ENCODE results near the gene OR2A14.
"Not testable (repeated sequence)": the region's sequence is repeated elsewhere in the genome, so short reads cannot be mapped to it uniquely, and the experiment has no call there.

The OR2A14 gene

GRCh38 chr7:144122876-144123275 lies at the start of gene OR2A14:
OR2A14 (plus strand) TSS chr7:144123176; CDS start chr7:144129113, 5,937 bp downstream.
- no peak for DNase-seq

GRCh38 chr7:144074374-144074773 lies 48.6 kb upstream of the OR2A14 start:
- no peak for DNase-seq

GRCh38 chr7:144085978-144086377 lies 37.0 kb upstream of the OR2A14 start, which contains the start of gene OR2A12:
OR2A12 (plus strand) TSS chr7:144086278; CDS start chr7:144095108, 8,830 bp downstream.
- DNase-seq: no peak

- DNase-seq: no peak
These were observed 36.2 kb upstream of the OR2A14 start for GRCh38 chr7:144086730-144087129.

GRCh38 chr7:144087230-144087629 lies 35.7 kb upstream of the OR2A14 start:
- no peak for DNase-seq

GRCh38 chr7:144090667-144091066 lies 32.3 kb upstream of the OR2A14 start:
- DNase-seq: no peak

GRCh38 chr7:144098776-144099175 lies 24.2 kb upstream of the OR2A14 start:
- DNase-seq: no peak

- no peak for DNase-seq
These were observed 22.4 kb upstream of the OR2A14 start for GRCh38 chr7:144100607-144101006.

- no peak for DNase-seq
These were observed 20.9 kb upstream of the OR2A14 start for GRCh38 chr7:144102041-144102440.

GRCh38 chr7:144105211-144105610 lies 17.8 kb upstream of the OR2A14 start:
- no peak for DNase-seq

- DNase-seq: no peak
These were observed 13.7 kb upstream of the OR2A14 start, which contains the start of gene OR2A2 for GRCh38 chr7:144109283-144109682. OR2A2 (plus strand) TSS chr7:144109583; CDS start chr7:144109583, 0 bp downstream.

- DNase-seq: no peak
These were observed 12.7 kb upstream of the OR2A14 start for GRCh38 chr7:144110272-144110671.

GRCh38 chr7:144113651-144114050 lies 9.3 kb upstream of the OR2A14 start:
- DNase-seq: no peak

GRCh38 chr7:144118341-144118740 lies 4.6 kb upstream of the OR2A14 start:
- DNase-seq: no peak

- peak; percentile 90 to 94 for DNase-seq
These were observed 4.8 kb downstream of the OR2A14 start for GRCh38 chr7:144127714-144128334.

GRCh38 chr7:144129601-144130000 lies 6.6 kb downstream of the OR2A14 start:
- DNase-seq: not testable (repeated sequence)

GRCh38 chr7:144130730-144131129 lies 7.8 kb downstream of the OR2A14 start:
- no peak for DNase-seq

GRCh38 chr7:144132262-144132661 lies 9.3 kb downstream of the OR2A14 start:
- DNase-seq: no peak

- DNase-seq: no peak
These were observed 10.3 kb downstream of the OR2A14 start for GRCh38 chr7:144133307-144133706.

GRCh38 chr7:144134116-144134515 lies 11.1 kb downstream of the OR2A14 start:
- no peak for DNase-seq

GRCh38 chr7:144137501-144137900 lies 14.5 kb downstream of the OR2A14 start:
- DNase-seq: no peak

- no peak for DNase-seq
These were observed 19.2 kb downstream of the OR2A14 start for GRCh38 chr7:144142187-144142586.

GRCh38 chr7:144144426-144144825 lies 21.4 kb downstream of the OR2A14 start:
- DNase-seq: no peak

GRCh38 chr7:144148224-144148827 lies 25.4 kb downstream of the OR2A14 start:
- DNase-seq: no peak

GRCh38 chr7:144158861-144159260 lies 35.9 kb downstream of the OR2A14 start:
- DNase-seq: no peak
